ENCODE measurements around the gene CFAP99. TPM values are rescaled to one million over a fixed set of nuclear protein-coding genes. Genes with fewer than 3 reads are reported as not detected.

CFAP99 gene
- total RNA-seq, 2 experiments from 2014 or later: 0.05 TPM; not detected in 1

DNA sequence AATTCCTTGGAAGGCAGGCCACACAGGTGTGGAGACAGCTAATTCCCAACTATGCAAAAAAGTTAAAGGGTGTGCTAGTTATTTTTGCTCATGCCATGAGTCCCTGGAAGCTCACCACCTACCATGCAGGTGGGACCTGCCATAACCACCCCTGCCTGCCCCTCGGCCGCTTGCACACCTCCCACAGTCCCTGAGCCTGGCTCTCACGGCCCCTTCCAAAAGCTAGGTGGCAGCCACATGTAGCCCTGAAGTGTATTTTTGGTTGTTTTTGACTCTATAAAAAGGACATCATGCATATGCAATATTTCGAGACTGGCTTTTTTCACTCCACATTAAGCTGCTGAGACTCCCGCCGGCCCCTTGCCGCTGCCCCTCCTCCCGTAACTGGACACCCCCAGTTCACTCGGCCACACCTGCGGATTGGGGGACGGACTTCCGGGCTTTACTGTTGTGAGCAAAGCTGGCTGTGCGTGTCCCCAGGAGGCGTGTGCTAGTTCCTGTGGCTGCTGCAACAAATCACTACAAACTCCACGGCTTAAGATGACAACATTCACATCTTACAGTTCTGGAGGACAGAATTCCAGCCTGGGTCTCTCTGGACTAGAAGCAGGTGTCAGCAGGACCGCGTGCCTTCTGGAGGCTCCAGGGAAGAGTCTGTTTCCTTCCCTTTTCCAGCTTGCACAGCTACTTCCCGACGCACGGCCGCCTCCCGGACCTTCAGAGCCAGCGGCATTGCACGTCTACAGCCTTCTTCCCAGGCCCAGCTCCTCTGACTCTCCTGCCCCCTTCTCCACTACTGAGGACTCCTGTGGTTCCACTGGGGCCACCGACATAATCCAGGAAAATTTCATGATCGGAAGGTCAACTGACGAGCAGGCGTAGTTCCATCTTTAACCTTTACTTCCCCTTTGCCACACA lies 25.1 kb upstream of the CFAP99 start:
- Mint-ChIP-seq H3K4me1 (peaks cover 22% of the 10 kb centered on the region), H3K36me3 (ENCODE audit: low read depth) (no peaks in the 10 kb centered on the region), H3K4me3 (no peak overlapping the region), H3K9me3 (ENCODE audit: low read depth) (no peaks in the 10 kb centered on the region), H3K27me3 (peaks cover 7% of the 10 kb centered on the region), H3K27ac (no peak overlapping the region)
- ChIA-PET POLR2A (interaction anchor here (0.6 kb wide), 1 partner anchor 155 kb away, joined by 3 read pairs; no protein-coding TSS in a partner anchor), CTCF (no interaction called here)
- DNase-seq (no peak), ATAC-seq (peak; percentile 51)
- intact Hi-C loops (cut with DNase I, micrococcal nuclease): no loop called here

DNA sequence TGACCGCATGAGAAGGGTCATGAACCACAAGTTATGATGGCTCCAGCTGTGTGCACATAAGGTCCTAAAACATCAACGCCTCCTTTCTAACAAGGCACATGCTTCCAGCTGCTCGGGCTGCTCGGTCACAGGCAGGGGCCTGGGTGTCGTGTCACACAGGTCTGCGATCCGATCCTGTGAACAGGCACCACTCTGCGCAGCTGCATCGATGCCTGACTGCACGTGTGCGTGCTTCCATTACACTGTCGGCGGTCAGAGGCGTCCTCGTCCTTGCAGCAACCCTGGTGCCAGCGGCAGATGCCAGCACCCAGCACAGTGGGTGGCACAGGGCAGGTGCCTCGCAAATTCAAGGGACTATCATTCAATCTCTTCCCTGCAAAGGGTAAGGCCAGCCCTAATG lies 24.2 kb upstream of the CFAP99 start:
- POLR2A ChIA-PET: interaction anchor here (0.6 kb wide), 1 partner anchor 156 kb away, joined by 3 read pairs; no protein-coding TSS in a partner anchor
- Mint-ChIP-seq H3K27ac (no peak overlapping the region), H3K9me3 (ENCODE audit: low read depth) (no peaks in the 10 kb centered on the region), H3K27me3 (peaks cover 7% of the 10 kb centered on the region), H3K4me1 (peaks cover 22% of the 10 kb centered on the region), H3K4me3 (no peak overlapping the region), H3K36me3 (ENCODE audit: low read depth) (no peaks in the 10 kb centered on the region)
- intact Hi-C loops (cut with DNase I, micrococcal nuclease): no loop called here
- no peak for DNase-seq
- ATAC-seq: no peak
- CTCF ChIA-PET: no interaction called here

DNA sequence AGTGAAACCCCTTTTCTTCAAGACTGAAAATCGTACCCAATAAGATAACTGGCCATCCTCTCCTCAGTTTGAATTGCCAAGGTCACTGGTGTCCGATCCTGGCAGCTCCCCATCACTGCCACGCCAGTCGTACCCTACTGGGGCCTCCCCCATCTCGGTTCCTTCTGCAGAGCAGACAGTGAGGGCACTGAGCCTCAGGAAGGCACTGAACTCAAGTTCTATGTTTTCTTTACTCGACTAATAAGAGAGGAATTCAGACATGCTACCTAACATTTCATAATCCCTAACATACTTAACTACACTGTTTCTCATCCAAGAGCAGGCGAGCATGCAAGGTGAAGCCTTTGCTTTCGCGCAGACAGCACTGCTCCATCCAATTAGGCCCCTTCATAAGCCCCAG lies 23.7 kb upstream of the CFAP99 start:
- Mint-ChIP-seq H3K27me3 (peaks cover 7% of the 10 kb centered on the region), H3K4me1 (peaks cover 22% of the 10 kb centered on the region), H3K27ac (no peak overlapping the region), H3K4me3 (no peak overlapping the region), H3K9me3 (ENCODE audit: low read depth) (no peaks in the 10 kb centered on the region), H3K36me3 (ENCODE audit: low read depth) (no peaks in the 10 kb centered on the region)
- intact Hi-C loops (cut with DNase I, micrococcal nuclease): no loop called here
- POLR2A ChIA-PET: no interaction called here
- DNase-seq (no peak), ATAC-seq (no peak)
- CTCF ChIA-PET: no interaction called here

DNA sequence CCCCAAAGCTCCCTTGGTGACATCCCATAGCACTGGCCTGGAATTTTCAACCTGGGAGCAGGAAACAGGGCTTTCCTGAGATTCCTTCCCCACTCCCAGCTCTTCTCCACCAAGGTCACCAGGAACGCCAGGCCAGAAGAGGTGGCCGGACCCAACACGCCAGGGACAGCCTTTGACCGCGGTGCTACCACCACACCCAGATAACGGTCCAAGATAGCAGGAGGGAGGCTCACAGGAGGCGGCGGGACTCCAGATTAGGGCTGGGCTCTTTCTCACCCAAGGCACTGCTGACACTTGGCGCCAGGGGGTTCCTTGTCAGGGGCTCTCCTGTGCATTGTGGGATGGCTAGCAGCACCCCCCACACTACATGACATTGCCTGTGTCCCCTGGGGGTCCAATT lies 23.2 kb upstream of the CFAP99 start:
- Mint-ChIP-seq H3K4me1 (peaks cover 22% of the 10 kb centered on the region), H3K27me3 (peaks cover 7% of the 10 kb centered on the region), H3K27ac (no peak overlapping the region), H3K36me3 (ENCODE audit: low read depth) (no peaks in the 10 kb centered on the region), H3K4me3 (no peak overlapping the region), H3K9me3 (ENCODE audit: low read depth) (no peaks in the 10 kb centered on the region)
- intact Hi-C loops (cut with DNase I, micrococcal nuclease): no loop called here
- ATAC-seq (no peak), DNase-seq (no peak)
- POLR2A ChIA-PET: no interaction called here
- CTCF ChIA-PET: interaction anchor here (0.6 kb wide), 1 partner anchor 17 kb away, joined by 3 read pairs; no protein-coding TSS in a partner anchor

DNA sequence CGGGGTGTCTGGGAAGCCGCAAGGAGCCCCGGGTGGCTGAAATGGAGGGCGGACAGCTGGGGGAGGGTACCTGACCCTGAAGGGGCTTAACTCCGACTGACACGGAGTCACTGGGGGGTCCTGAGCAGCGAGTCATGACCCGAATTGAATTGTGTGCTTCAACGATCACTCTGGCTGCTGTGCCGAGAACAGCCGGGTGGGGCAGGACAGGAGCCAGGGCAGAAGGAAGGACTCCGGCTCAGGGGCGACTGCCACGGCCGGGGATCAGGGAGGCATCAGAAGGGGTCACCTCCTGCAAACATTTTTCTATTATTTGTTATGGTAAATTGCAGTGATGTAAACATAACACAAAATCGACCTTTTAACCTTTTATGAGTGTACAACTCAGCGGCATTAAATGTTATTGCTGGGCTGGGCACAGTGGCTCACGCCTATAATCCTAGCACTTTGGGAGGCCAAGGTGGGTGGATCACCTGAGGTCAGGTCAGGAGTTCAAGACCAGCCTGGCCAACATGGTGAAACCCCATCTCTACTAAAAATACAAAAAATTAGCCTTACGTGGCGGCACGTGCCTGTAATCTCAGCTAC lies 21.9 kb upstream of the CFAP99 start:
- H3K9me3 Mint-ChIP-seq (ENCODE audit: low read depth): no peaks in the 10 kb centered on the region
- peaks cover 25% of the 10 kb centered on the region for H3K4me1 Mint-ChIP-seq
- H3K36me3 Mint-ChIP-seq (ENCODE audit: low read depth): no peaks in the 10 kb centered on the region
- H3K4me3 Mint-ChIP-seq: no peak overlapping the region
- intact Hi-C loops (cut with DNase I, micrococcal nuclease): no loop called here
- no peak overlapping the region for H3K27ac Mint-ChIP-seq
- POLR2A ChIA-PET: no interaction called here
- no peak for DNase-seq
- peaks cover 4% of the 10 kb centered on the region for H3K27me3 Mint-ChIP-seq
- CTCF ChIA-PET: interaction anchor here (0.6 kb wide), 1 partner anchor 85 kb away, joined by 3 read pairs; no protein-coding TSS in a partner anchor
- no peak for ATAC-seq

DNA sequence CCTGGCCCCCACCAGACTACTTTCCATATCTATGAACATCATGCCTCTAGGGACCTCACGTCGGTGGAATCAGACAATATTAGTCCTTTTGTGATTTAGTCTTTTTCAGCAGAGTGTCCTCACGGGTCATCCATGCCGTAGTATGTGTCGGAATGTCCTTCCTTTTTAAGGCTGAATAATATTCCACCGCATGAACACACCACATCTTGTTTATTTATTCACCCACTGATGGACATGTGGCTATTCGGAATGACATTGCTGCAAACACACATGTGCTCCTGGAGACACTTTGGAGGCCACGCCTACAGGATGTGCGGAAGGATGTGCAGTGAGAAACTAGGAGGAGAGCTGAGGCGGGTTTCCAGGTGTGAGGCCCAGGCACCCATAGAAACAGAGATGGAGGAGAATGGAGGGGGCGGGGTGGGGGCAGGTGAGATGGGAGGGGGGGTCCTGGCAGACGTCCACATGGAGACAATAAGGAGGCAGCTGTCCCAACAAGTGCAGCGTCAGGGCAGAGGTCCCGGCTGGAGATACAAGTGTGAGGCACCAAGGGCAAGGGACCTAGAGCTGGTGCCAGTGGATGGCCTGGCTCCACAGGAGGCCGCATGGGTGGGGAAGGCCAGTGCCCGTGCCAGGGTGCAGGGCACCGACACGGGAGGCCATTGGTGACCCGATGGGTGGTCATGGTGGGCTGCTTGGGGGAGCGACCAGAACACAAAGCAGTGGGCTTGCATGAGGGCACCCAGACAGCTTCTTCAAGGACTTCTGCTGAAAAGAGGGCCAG lies 21.0 kb upstream of the CFAP99 start:
- H3K27me3 Mint-ChIP-seq: no peaks in the 10 kb centered on the region
- ChIA-PET CTCF (interaction anchor here (0.6 kb wide), 1 partner anchor 84 kb away, joined by 3 read pairs; no protein-coding TSS in a partner anchor), POLR2A (no interaction called here)
- no peaks in the 10 kb centered on the region for H3K9me3 Mint-ChIP-seq (ENCODE audit: low read depth)
- H3K27ac Mint-ChIP-seq: no peak overlapping the region
- no peak for ATAC-seq
- H3K4me3 Mint-ChIP-seq: no peak overlapping the region
- no peak for DNase-seq
- no peaks in the 10 kb centered on the region for H3K36me3 Mint-ChIP-seq (ENCODE audit: low read depth)
- peaks cover 34% of the 10 kb centered on the region for H3K4me1 Mint-ChIP-seq
- intact Hi-C loops (cut with DNase I, micrococcal nuclease): no loop called here

DNA sequence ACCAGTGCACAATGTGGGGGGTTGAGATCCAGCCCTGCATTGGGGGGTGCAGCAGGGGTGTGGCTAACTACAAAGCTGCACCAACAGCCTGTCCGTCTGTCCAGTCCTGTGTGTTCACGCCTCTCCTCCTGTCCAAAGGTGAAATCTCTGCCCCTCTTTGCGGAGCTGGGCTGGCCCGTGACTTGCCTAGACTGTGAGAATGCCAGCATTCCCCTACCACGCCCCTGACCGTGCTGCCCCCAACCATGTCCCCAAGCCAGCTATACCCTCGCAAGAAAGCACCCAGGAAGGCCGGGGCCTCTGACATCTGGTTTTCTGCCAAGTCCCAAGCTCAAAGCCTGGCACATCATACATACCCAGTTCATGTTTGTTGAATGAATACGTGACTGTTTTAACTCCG lies 19.5 kb upstream of the CFAP99 start:
- Mint-ChIP-seq H3K4me3 (no peak overlapping the region), H3K4me1 (peaks cover 24% of the 10 kb centered on the region), H3K36me3 (ENCODE audit: low read depth) (no peaks in the 10 kb centered on the region), H3K27me3 (no peaks in the 10 kb centered on the region), H3K9me3 (ENCODE audit: low read depth) (no peaks in the 10 kb centered on the region), H3K27ac (no peak overlapping the region)
- POLR2A ChIA-PET: no interaction called here
- no peak for DNase-seq
- intact Hi-C loops (cut with DNase I, micrococcal nuclease): no loop called here
- ATAC-seq: no peak
- CTCF ChIA-PET: interaction anchor here (0.9 kb wide), 1 partner anchor 44 kb away, joined by 3 read pairs; no protein-coding TSS in a partner anchor

DNA sequence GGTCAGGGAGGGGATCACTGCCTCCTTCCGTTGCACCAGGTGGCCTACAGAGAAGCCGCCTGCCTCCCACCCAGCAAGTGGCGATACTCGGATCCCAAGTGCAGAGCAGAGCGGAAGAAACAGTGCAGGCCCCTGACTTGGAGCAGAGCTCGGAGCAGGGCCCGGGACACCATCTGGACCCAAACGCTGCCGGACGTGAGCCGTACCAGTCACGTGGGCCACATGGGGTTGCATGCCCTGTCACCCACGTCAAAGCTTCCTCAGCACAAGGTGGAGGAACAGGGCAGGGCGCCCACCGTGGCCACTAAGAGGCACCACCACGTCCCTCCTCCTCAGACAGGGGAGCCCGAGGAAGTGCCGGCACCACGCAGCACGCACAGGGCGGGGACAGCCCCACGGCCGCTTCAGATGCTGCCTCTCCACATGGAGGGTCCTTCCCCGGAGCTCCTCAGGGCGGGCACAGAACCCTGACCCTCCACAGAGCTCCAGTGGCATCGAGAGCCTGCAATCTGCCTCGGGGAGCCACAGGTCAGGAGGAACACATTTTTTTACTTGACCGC lies 19.0 kb upstream of the CFAP99 start:
- peaks cover 23% of the 10 kb centered on the region for H3K4me1 Mint-ChIP-seq
- no peak overlapping the region for H3K4me3 Mint-ChIP-seq
- CTCF ChIA-PET: interaction anchor here (0.7 to 0.9 kb wide), 2 partner anchors 11 to 43 kb away, joined by 3 read pairs; no protein-coding TSS in a partner anchor
- H3K36me3 Mint-ChIP-seq (ENCODE audit: low read depth): no peaks in the 10 kb centered on the region
- DNase-seq (no peak), ATAC-seq (no peak)
- no peaks in the 10 kb centered on the region for H3K9me3 Mint-ChIP-seq (ENCODE audit: low read depth)
- intact Hi-C loops (cut with DNase I, micrococcal nuclease): no loop called here
- H3K27me3 Mint-ChIP-seq: no peaks in the 10 kb centered on the region
- POLR2A ChIA-PET: no interaction called here
- no peak overlapping the region for H3K27ac Mint-ChIP-seq

DNA sequence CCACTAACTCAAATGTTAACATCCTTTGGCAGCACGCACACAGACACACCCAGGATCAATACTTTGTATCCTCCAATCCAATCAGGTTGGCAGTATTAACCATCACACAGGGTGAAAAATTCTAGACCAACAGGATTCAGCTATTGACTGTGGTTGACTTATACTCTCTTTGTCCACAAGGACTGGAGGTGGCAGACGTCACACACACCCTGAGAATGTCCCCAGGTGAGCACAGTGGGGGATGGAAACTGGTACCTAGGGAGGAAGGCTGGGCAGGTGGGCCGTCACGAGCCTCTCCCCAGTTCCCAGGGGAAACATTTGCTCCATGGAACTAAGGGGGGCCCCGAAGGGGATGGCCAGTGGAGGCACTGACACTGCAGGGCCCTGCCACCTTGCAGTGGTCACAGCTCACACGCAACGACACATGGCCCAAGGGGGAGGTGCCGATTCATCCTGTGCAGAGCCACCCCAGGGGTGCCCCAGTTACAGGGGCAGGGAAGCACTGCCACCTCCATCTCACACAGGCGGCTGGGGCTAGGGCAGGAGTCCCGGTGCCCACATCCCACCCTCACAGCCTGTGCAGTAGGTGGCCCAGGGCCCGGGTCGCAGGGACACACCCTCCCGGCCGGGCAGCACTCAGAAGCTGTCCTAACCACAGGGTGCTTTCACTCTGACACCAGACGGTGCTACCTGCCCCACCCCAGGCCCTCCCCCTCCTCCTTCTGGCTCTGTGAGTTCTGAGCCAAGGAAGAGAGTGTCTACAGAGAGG lies 17.7 kb upstream of the CFAP99 start:
- POLR2A ChIA-PET: no interaction called here
- no peaks in the 10 kb centered on the region for H3K27me3 Mint-ChIP-seq
- CTCF ChIA-PET: interaction anchor here (2.3 kb wide), 1 partner anchor 12 kb away, joined by 10 read pairs; no protein-coding TSS in a partner anchor
- H3K4me1 Mint-ChIP-seq: peaks cover 21% of the 10 kb centered on the region
- intact Hi-C loops (cut with DNase I, micrococcal nuclease): no loop called here
- ATAC-seq (peak; percentile 57), DNase-seq (peak; percentile 44)
- H3K9me3 Mint-ChIP-seq (ENCODE audit: low read depth): no peaks in the 10 kb centered on the region
- no peak overlapping the region for H3K27ac Mint-ChIP-seq
- H3K36me3 Mint-ChIP-seq (ENCODE audit: low read depth): no peaks in the 10 kb centered on the region
- H3K4me3 Mint-ChIP-seq: no peak overlapping the region

DNA sequence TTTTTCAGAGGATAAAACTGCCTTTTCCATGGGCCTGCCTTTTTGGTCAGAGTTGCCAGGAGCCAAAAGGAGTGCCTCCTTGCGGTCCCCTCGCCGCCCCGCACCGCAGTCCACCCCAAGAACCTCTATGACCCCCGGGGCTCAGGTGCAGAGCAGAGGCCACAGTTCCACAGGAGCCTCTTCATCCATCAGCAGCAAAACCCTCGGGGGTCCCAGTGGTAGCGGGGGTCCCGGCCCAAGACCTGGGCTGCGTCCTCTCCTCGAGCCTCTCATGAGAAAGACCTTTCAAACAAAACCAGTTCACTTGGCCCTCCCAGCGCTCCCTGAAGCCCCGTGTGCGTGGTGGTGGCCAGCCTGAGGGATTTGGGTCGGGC lies 17.2 kb upstream of the CFAP99 start:
- intact Hi-C loops (cut with DNase I, micrococcal nuclease): no loop called here
- ATAC-seq (no peak), DNase-seq (no peak)
- peak overlapping the region; percentile 54 for H3K4me3 Mint-ChIP-seq
- CTCF ChIA-PET: interaction anchor here (1.5 to 2.3 kb wide), 2 partner anchors 11 to 182 kb away, joined by 3 to 10 read pairs; no protein-coding TSS in a partner anchor
- H3K27me3 Mint-ChIP-seq: no peaks in the 10 kb centered on the region
- no peaks in the 10 kb centered on the region for H3K36me3 Mint-ChIP-seq (ENCODE audit: low read depth)
- peaks cover 23% of the 10 kb centered on the region for H3K4me1 Mint-ChIP-seq
- H3K27ac Mint-ChIP-seq: peak overlapping the region; percentile 31
- H3K9me3 Mint-ChIP-seq (ENCODE audit: low read depth): no peaks in the 10 kb centered on the region
- POLR2A ChIA-PET: no interaction called here
